ENCODE results near the gene PHKA2. TPM values are rescaled to one million over a fixed set of nuclear protein-coding genes. Genes with fewer than 3 reads are reported as not detected.

The PHKA2 gene
- total and polyA plus RNA-seq, 10 of the 15 experiments (the other 5 are each of a cell fraction or from before 2014, with no cell fraction given), result 1.4 to 25.6 (median 15.4) TPM

- peak; percentile 62 to 70 (median 69) for TF ChIP-seq CTCF (IDR thresholded peaks at IDR 0.05 in 2 of 3, conservative IDR thresholded peaks at IDR 0.05 in 1 of 3; ENCODE audit: control insufficient read depth in 2 of 3, extremely low read depth in 1 of 3, insufficient read depth in 1 of 3, low read depth in 3 of 3, low read length in 3 of 3)
- no peak for TF ChIP-seq MTA3 (IDR thresholded peaks at IDR 0.05; ENCODE audit: borderline replicate concordance, low read length)
- TF ChIP-seq ZNF24 (IDR thresholded peaks at IDR 0.05), result no peak
- TF ChIP-seq CREM (IDR thresholded peaks at IDR 0.05; ENCODE audit: low read depth), result peak; percentile 9; the same call in 1 of the 2 replicates
- no peak for TF ChIP-seq NFYB (IDR thresholded peaks at IDR 0.05; ENCODE audit: insufficient read depth, low read depth, low read length)
- TF ChIP-seq SMAD1 (IDR thresholded peaks at IDR 0.05; ENCODE audit: low read depth, partially characterized antibody), result peak; percentile 17
- TF ChIP-seq CHD1 (IDR thresholded peaks at IDR 0.05; ENCODE audit: low read depth, low read length), result no peak
- no peak for TF ChIP-seq MTA2 (IDR thresholded peaks at IDR 0.05; ENCODE audit: low read depth)
- peak; percentile 71; the same call in 1 of the 2 replicates for TF ChIP-seq ZNF592 (IDR thresholded peaks at IDR 0.05)
- TF ChIP-seq HSF1 (IDR thresholded peaks at IDR 0.05; ENCODE audit: low read depth, low read length), result no peak
- TF ChIP-seq MEF2A (IDR thresholded peaks at IDR 0.05; ENCODE audit: insufficient read depth, low read depth, low read length), result no peak
- 0 out of 4 replicates have a peak, but pooled peaks of 1 of the 2 experiments have one; percentile 9 for TF ChIP-seq BHLHE40 (IDR thresholded peaks at IDR 0.05; ENCODE audit: borderline replicate concordance in 1 of 2, low read depth in 2 of 2, low read length in 1 of 2)
- no peak for TF ChIP-seq MLLT1 (IDR thresholded peaks at IDR 0.05)
- no peak for TF ChIP-seq SREBF1 (IDR thresholded peaks at IDR 0.05; ENCODE audit: low read length)
- no peak; the same call in 1 of the 2 replicates for TF ChIP-seq ATF2 (IDR thresholded peaks at IDR 0.05; ENCODE audit: low read length)
These were observed 97.4 kb downstream of the PHKA2 start (continued) for GRCh38 chrX:18886344-18887161.

Data from GM12878 (cell line).